GM18520 (cell line): Measurements from ENCODE around the gene MYH6.

ENCODE experiments used
- ATAC-seq: cut with Tn5 transposase; IDR thresholded peaks from one replicate; pipeline ENCODE4 v1.9.1; 2021; ENCODE audit not compliant: unreplicated experiment

MYH6 gene

GRCh38 chr14:23379366-23380196 lies 28.5 kb downstream of the MYH6 start:
- no peak for ATAC-seq

GRCh38 chr14:23378612-23379220 lies 29.4 kb downstream of the MYH6 start:
- no peak for ATAC-seq

- ATAC-seq, result no peak
Measured at GRCh38 chr14:23377573-23378563, 30.2 kb downstream of the MYH6 start.

GRCh38 chr14:23377198-23377550 lies 30.9 kb downstream of the MYH6 start:
- no peak for ATAC-seq

- no peak for ATAC-seq
Measured at GRCh38 chr14:23376482-23377197, 31.4 kb downstream of the MYH6 start, which contains the start of gene CMTM5. Gene CMTM5, plus strand, starts transcription at chr14:23377046. Its CDS starts 206 bp downstream, at chr14:23377252.

GRCh38 chr14:23375527-23376251 lies 32.4 kb downstream of the MYH6 start:
- no peak for ATAC-seq

- no peak for ATAC-seq
Measured at GRCh38 chr14:23373041-23373440, 35.0 kb downstream of the MYH6 start.

GRCh38 chr14:23372509-23372908 lies 35.6 kb downstream of the MYH6 start, which contains the start of gene IL25:
Gene IL25, plus strand, starts transcription at chr14:23372809.
- ATAC-seq, result no peak

- no peak for ATAC-seq
Measured at GRCh38 chr14:23371865-23372264, 36.2 kb downstream of the MYH6 start.

- no peak for ATAC-seq
Measured at GRCh38 chr14:23370221-23370620, 37.9 kb downstream of the MYH6 start.

- ATAC-seq, result no peak
Measured at GRCh38 chr14:23366426-23366921, 41.6 kb downstream of the MYH6 start.

GRCh38 chr14:23365732-23366425 lies 42.2 kb downstream of the MYH6 start:
- no peak for ATAC-seq

- ATAC-seq, result no peak
Measured at GRCh38 chr14:23365036-23365731, 42.9 kb downstream of the MYH6 start, which contains the start of gene EFS. Gene EFS, minus strand, starts transcription at chr14:23365172. Its CDS starts 147 bp downstream, at chr14:23365025.

GRCh38 chr14:23364164-23365035 lies 43.7 kb downstream of the MYH6 start:
- no peak for ATAC-seq

GRCh38 chr14:23362200-23362599 lies 45.9 kb downstream of the MYH6 start:
- no peak for ATAC-seq

GRCh38 chr14:23361763-23362162 lies 46.3 kb downstream of the MYH6 start:
- no peak for ATAC-seq

GRCh38 chr14:23361320-23361719 lies 46.8 kb downstream of the MYH6 start:
- ATAC-seq, result no peak
